ENCODE results near the gene URI1.
"Not testable (repeated sequence)": the region's sequence is repeated elsewhere in the genome, so short reads cannot be mapped to it uniquely, and the experiment has no call there.

URI1 gene

GRCh38 chr19:29941828-29942403 is at the start of gene URI1:
URI1 (plus strand) TSS chr19:29942239; CDS start chr19:29942548, 309 bp downstream.
- DNase-seq, result no peak

DNA sequence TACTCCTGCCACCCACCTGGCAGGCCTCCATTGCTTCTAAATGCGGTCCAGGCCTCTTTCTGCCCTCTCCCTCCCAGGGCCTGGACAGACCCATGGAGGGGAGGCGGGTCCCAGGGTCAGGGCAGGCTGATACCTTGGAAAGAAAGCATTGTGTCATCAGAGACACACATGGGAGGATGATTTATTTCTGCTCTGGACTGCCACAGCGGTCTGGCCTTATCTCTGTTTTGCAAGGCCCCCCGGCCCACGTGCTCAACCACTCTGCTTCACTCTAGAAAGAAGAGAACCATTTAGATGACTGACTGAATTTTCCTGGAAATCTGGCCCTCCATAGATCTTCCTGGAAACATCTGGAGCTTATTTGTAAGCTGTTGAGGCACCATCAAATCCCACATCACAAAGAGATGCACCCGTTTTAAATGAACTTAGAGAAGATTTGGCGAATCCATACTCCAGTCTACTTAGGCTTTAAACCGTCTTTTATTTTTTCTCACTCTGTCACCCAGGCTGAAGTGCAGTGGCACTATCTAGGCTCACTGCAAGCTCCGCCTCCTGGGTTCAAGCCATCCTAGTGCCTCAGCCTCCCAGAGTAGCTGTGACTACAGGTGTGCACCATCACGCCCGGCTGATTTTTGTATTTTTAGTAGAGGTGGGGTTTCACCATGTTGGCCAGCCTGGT is 48.3 kb upstream of the URI1 start:
- DNase-seq, result no peak

GRCh38 chr19:29896802-29897201 is 45.2 kb upstream of the URI1 start:
- DNase-seq, result no peak

DNA sequence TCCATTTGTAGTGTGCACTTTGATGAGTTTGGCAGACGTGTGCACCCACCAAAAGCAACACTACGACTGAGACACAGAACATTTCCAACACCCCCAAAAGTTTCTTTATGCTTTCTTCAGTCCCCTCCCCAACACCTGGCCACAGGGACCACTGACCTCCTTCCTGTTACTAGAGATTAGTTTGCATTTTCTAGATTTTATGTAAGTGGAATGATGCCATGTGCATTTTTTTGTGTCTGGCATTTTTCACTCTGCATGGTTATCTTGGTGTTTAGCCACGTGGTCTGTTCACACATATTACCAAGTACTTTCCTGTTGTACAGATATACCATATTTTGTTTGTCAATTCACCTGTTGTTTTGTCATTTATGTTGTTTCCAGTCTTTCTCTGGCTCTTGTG is 44.6 kb upstream of the URI1 start:
- no peak for DNase-seq

- DNase-seq, result no peak
Measured at GRCh38 chr19:29904017-29904416, 38.0 kb upstream of the URI1 start.

DNA sequence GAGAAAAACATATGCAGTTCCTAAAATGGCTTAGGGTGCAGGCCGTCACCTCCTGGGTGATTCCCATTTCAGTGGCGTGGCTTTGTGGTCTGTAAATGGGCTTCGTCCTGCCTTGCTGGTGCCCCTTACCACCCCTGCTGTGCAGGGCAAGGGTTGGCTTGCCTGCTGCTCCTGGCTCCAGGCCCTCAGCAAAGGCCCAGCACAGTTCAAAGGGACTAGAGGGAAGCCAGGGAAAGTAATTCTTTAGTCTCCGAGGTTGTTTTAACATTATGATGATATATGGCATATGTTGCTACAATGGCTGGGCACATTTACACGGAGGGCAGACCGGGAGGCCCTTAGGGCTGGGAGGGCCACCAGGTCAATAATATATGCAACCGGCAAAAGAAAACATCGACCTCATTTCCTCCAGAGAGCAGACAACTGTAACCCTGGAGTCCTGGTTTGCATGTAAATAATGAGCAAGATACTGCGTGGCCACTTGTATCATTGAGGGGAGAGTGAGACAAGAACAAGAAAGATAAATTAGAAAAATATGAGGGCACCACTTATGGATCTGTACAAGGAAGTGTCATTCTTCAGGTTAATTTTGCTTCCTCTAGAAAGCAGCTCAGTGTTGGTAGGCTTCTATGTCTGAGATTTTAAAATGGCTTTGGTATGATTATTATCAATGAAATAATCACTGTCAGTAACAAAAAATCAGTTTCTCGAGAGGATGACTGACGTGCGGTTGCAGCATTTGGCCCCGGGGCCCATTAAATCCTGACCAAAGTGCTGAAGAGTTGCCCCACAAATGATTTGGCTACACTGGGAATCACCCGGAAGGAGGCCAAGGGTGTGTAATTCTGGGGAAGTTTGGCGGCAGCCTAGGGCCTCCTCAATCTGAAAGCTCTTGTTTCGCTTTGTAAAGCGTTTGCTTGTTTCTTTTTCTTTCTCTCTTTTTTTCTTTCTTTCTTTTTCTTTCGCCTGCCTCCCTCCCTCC is 32.8 kb upstream of the URI1 start:
- DNase-seq, result no peak

DNA sequence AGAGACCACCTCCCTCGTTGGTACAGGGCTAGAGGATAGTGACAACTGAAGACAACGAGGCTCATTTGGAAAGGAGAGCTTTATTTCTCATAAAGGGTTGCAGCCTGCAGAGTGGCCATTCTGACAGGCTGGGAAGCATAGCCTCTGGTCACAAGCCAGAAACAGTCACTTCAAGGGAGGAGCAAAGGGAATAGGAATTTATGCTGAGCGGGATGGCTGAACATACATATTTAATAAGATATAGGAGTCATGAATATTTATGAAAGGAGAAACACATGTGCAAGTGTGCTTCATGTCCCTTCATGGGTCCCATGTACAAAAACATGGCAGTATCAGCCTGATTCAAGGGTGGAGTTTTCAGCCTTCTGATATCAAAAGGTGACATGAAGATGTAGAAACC is 27.1 kb upstream of the URI1 start:
- DNase-seq, result no peak

DNA sequence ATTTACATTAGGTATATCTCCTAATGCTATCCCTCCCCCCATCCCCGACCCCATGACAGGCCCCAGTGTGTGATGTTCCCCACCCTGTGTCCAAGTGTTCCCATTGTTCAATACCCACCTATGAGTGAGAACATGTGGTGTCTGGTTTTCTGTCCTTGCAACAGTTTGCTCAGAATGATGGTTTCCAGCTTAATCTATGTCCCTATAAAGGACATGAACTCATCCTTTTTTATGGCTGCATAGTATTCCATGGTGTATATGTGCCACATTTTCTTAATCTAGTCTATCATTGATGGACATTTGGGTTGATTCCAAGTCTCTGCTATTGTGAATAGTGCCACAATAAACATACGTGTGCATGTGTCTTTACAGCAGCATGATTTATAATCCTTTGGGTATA is 26.2 kb upstream of the URI1 start:
- DNase-seq, result not testable (repeated sequence)

GRCh38 chr19:29917911-29918310 is 24.1 kb upstream of the URI1 start:
- DNase-seq, result no peak

DNA sequence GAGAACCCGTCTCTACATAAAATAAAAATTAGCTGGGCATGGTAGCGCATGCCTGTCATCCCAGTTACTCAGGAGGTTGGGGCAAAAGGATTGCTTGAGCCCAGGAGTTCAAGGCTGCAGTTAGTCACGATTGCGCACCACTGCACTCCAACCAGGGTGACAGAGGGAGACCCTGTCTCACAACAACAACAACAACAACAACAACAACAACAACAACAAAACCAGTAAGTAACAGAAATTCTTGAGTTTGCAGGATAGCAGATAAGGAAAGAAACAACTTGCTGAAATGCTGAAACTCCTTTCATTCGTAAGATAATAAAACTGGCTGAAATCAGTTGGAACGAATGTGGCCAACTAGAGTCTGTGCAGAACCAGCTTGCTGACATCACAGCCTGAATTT is 23.1 kb upstream of the URI1 start:
- DNase-seq, result no peak

GRCh38 chr19:29922972-29923371 is 19.1 kb upstream of the URI1 start:
- no peak for DNase-seq

- DNase-seq, result no peak
Measured at GRCh38 chr19:29923653-29924052, 18.4 kb upstream of the URI1 start.

- DNase-seq, result no peak
Measured at GRCh38 chr19:29926031-29926430, 16.0 kb upstream of the URI1 start.

GRCh38 chr19:29926801-29927200 is 15.2 kb upstream of the URI1 start:
- no peak for DNase-seq

DNA sequence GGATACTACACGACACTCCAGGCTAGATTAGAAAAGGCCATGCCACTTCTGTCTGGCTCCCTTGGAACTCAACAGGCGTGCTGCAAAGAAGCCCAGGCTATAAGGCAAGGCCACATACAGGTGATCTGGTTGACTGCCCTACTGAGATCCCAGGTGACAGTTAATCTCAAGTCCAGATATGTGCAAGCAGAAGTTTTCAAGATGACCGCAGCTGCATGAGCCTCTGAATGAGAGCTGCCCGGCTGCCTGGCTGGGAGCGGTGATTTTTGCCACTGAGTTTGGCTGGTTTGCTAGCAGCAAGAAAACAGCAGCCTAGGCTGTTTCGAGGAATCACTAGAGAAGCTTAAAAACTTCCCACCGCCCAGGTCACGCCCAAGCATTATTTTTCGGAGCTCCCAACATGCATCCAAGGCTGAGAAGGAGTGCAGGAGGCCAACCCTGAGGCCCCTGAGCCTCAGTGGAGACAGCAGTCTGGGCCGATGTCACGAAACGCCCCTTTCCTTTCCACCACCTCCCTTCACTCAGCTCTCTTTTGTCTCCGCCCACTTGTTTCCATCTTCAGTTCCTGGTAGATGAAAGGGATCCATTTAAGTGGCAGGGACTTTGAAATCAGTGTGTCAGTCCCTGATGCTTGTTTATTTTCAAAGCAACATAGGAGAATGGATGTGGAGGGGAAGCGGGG is 14.0 kb upstream of the URI1 start:
- no peak for DNase-seq

- DNase-seq, result no peak
Measured at GRCh38 chr19:29928831-29929230, 13.2 kb upstream of the URI1 start.

GRCh38 chr19:29934257-29934656 is 7.8 kb upstream of the URI1 start:
- DNase-seq, result no peak

- DNase-seq, result no peak
Measured at GRCh38 chr19:29934781-29935180, 7.3 kb upstream of the URI1 start.

GRCh38 chr19:29936409-29936808 is 5.6 kb upstream of the URI1 start:
- DNase-seq, result no peak

GRCh38 chr19:29939628-29940027 is 2.4 kb upstream of the URI1 start:
- DNase-seq, result no peak

DNA sequence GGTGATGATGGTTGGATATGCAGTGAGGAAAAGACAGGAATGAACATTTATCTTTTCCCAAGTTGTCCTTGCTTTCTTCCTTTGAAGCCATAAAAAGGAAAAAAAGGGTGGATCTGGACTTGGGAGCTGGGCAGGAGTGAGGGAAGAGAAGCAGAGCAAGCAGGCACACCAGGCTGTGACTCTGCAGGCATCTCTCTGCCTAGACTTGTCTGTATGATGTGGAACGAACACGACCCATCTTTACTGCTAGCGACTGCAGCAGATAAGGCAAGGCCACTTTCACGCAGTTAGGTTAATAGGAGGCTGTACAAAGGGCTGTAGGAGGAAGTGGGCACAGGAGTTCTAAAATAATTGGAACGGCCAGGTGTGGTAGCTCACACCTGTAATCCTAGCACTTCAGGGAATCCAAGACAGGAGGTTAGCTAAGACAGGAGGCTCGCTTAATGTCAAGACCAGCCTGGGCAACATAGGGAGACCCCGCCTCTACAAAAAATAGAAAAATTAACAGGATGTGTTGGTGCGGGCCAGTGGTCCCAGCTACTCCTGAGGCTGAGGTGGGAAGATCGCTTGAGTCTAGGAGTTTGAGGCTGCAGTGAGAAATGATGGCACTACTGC is 961 bp upstream of the URI1 start:
- no peak for DNase-seq

DNA sequence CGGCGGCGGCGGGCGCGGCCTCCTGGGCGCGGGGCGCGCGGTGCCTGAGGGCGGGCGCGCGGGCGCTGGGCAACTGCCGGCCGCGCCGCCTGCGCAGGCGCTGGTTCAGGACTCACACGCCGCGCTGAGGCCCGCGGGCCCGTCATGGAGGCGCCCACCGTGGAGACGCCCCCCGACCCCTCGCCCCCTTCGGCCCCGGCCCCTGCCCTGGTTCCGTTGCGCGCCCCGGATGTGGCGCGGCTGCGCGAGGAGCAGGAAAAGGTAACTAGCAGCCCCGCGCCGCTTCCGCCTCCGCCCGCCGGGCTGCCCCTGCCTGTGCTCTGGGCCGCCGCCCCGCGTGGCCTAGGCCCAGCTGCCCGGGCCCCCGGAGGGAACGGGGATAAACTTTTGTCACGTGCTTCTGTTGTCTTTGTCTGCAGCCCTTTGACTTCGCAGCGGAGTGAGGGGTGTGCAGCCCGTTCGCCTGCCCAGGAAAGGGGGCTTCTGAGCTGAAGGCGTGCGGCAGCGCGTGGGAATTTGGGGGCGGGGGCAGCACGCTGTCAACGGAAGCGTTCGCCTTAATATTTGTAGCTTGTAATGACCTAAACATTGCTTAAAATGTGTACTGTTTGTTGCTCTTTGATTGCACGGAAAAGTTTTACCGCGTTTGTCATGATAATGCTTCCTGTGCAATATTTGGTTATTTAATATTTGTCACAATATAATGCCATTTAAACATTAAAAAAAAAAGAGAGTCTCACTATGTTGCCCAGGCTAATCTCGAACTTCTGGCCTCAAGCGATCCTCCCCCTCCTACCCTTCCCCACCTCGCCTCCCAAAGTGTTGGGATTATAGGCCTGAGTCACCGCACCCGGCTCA is 594 bp downstream of the URI1 start:
- DNase-seq, result no peak

Measured in SIG-M5 (cell line).